PC-3 (cell line): Measurements from ENCODE around the gene ADRB2. TPM values are rescaled to one million over a fixed set of nuclear protein-coding genes. Genes with fewer than 3 reads are reported as not detected.
A peak's percentile ranks its signal among the peaks of the same experiment; 100 is the strongest.

Experiments
- ATAC-seq: fragments of 200-7000 bp; cut with Tn5 transposase; 2 replicates; pipeline ENCODE4 v1.9.1; 2020; ENCODE audit warnings: mild to moderate bottlenecking, moderate library complexity
- BruUV-seq: library from RNA; stranded (reverse); fragments of 400-500 nt; replicated peaks from 2 replicates; lab custom pipeline; 2021; lab: Mats Ljungman, UMichigan
- CTCF ChIA-PET: fragments of 300-600 bp; sonication (Branson Sonifier 250); formaldehyde crosslinking; loops from one replicate; lab custom pipeline; 2022; ENCODE audit warnings: antibody characterized with exemption; lab: Charles Lee
- POLR2A ChIA-PET: fragments of 300-600 bp; sonication (Branson Sonifier 250); formaldehyde crosslinking; loops from one replicate; lab custom pipeline; 2022; ENCODE audit warnings: antibody characterized with exemption; ENCODE audit not compliant: unreplicated experiment; lab: Charles Lee
- DNase-seq: peaks from one replicate; pipeline ENCODE4 v3.0.0-alpha.2; 2015
- H2AFZ ChIP-seq: fragments of 300-600 bp; sonication (generic); 2 replicates; pipeline ENCODE4 v1.6.0; 2016; ENCODE audit warnings: antibody characterized with exemption, low read length
- H3F3A ChIP-seq: fragments of 300-600 bp; sonication (generic); one replicate; pipeline ENCODE4 v1.6.0; 2017; ENCODE audit warnings: antibody characterized with exemption, low read length, control low read depth, mild to moderate bottlenecking; ENCODE audit not compliant: unreplicated experiment
- H3K27ac ChIP-seq: fragments of 300-600 bp; sonication (generic); 2 replicates; pipeline ENCODE4 v1.5.1; 2016; ENCODE audit warnings: mild to moderate bottlenecking, low read length
- H3K27me3 ChIP-seq: fragments of 300-600 bp; sonication (generic); 2 replicates; pipeline ENCODE4 v1.6.1; 2016; ENCODE audit warnings: low read length, mixed read lengths
- H3K36me3 ChIP-seq: fragments of 300-600 bp; sonication (generic); 2 replicates; pipeline ENCODE4 v1.6.1; 2016; ENCODE audit warnings: low read depth, mixed run types, low read length, mixed read lengths
- H3K4me1 ChIP-seq: fragments of 300-600 bp; sonication (generic); 2 replicates; pipeline ENCODE4 v1.5.1; 2016; ENCODE audit warnings: low read length; ENCODE audit not compliant: insufficient read depth
- H3K4me2 ChIP-seq: fragments of 300-600 bp; sonication (generic); 2 replicates; pipeline ENCODE4 v1.6.0; 2016; ENCODE audit warnings: low read length
- H3K4me3 ChIP-seq: fragments of 300-600 bp; sonication (generic); 2 replicates; pipeline ENCODE4 v1.5.1; 2016; ENCODE audit warnings: mild to moderate bottlenecking, low read length, mixed read lengths
- H3K79me2 ChIP-seq: fragments of 300-600 bp; sonication (generic); 2 replicates; pipeline ENCODE4 v1.6.1; 2017; ENCODE audit warnings: low read length, mixed read lengths
- H3K9ac ChIP-seq: fragments of 300-600 bp; sonication (generic); 2 replicates; pipeline ENCODE4 v1.6.0; 2016; ENCODE audit warnings: mild to moderate bottlenecking, low read length
- H3K9me2 ChIP-seq: fragments of 300-600 bp; sonication (generic); replicated peaks from 2 replicates; pipeline ENCODE4 v1.6.1; 2016; ENCODE audit warnings: mixed run types, low read length, mixed read lengths
- H3K9me3 ChIP-seq: fragments of 300-600 bp; sonication (generic); 2 replicates; pipeline ENCODE4 v1.6.1; 2016; ENCODE audit warnings: low read length, mixed read lengths
- H4K20me1 ChIP-seq: fragments of 300-600 bp; sonication (generic); 2 replicates; pipeline ENCODE4 v1.6.1; 2016; ENCODE audit warnings: low read length, mixed read lengths
- EZH2 ChIP-seq: fragments of 300-600 bp; sonication (generic); IDR thresholded peaks from one replicate; pipeline ENCODE4 v1.6.1; 2017; ENCODE audit warnings: antibody characterized with exemption, mild to moderate bottlenecking, low read length; ENCODE audit not compliant: unreplicated experiment
- EZH2phosphoT487 ChIP-seq: fragments of 300-600 bp; sonication (generic); IDR thresholded peaks from 2 replicates; pipeline ENCODE4 v1.6.1; 2018; ENCODE audit warnings: mild to moderate bottlenecking, antibody characterized with exemption, low read length, borderline replicate concordance
- intact Hi-C: fragments of 100-400 bp; cut with micrococcal nuclease; formaldehyde crosslinking; loops from 2 replicates; pipeline ENCODE4 v1.9.0; 2023
- total RNA-seq: library from RNA; depleted of rRNA; stranded (reverse); fragments of >200 nt; gene quantifications from 2 replicates; pipeline ENCODE4 v1.2.3, GENCODE V29; 2014
- TF ChIP-seq, protein P1 (sequence below): fragments of 300-600 bp; sonication (generic); conservative IDR thresholded peaks from 2 replicates; pipeline ENCODE4 v1.5.1; 2017; ENCODE audit warnings: antibody characterized with exemption, low read depth, mild to moderate bottlenecking, low read length

ADRB2 gene
- total RNA-seq, 1 experiment from 2014 or later, result 41.1 TPM

DNA sequence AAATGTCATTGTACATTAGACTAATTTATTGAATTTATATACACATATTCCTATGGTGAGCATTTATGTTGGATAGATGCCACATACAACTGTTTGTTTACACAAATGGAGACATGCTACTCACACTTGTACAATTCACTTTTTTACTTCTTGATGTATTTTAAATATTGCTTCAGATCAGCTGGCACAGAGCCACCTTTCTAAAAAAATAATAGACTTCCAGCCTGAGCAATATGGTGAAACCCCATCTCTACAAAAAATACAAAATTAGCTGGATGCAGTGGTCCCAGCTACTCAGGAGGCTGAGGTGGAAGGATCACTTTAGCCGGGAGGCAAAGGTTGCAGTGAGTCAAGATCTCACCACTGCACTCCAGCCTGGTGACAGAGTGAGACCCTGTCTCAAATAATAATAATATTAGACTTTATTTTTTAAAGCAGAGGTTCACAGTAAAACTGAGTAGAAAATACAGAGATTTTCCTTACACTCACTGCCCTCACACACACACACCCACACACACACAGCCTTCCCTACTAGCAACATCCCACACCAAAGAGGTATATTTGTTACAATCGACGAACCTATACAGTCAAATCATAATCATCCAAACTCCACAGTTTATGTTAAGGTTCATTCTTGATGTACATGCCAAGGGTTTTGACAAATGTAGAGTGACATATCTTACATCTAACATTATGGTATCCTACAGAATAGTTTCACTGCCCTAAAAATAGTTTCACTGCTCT is 16.5 kb upstream of the ADRB2 start:
- H3K4me3 ChIP-seq, result peak overlapping the region; percentile 74
- TF ChIP-seq EZH2phosphoT487 (no peak), EZH2 (no peak)
- TF ChIP-seq, protein P1, sequence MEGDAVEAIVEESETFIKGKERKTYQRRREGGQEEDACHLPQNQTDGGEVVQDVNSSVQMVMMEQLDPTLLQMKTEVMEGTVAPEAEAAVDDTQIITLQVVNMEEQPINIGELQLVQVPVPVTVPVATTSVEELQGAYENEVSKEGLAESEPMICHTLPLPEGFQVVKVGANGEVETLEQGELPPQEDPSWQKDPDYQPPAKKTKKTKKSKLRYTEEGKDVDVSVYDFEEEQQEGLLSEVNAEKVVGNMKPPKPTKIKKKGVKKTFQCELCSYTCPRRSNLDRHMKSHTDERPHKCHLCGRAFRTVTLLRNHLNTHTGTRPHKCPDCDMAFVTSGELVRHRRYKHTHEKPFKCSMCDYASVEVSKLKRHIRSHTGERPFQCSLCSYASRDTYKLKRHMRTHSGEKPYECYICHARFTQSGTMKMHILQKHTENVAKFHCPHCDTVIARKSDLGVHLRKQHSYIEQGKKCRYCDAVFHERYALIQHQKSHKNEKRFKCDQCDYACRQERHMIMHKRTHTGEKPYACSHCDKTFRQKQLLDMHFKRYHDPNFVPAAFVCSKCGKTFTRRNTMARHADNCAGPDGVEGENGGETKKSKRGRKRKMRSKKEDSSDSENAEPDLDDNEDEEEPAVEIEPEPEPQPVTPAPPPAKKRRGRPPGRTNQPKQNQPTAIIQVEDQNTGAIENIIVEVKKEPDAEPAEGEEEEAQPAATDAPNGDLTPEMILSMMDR, result no peak
- no peaks in the 10 kb centered on the region for H3K36me3 ChIP-seq
- ChIA-PET CTCF (interaction anchor here (1.2 kb wide), 1 partner anchor 11 kb away, joined by 3 read pairs; no protein-coding TSS in a partner anchor), POLR2A (no interaction called here)
- intact Hi-C loops, result loop anchor here (1.0 kb wide), 1 partner anchor 69 kb away; no protein-coding TSS in a partner anchor
- H3F3A ChIP-seq, result no peaks in the 10 kb centered on the region
- DNase-seq (peak; percentile 48), ATAC-seq (no peak)
- no peak overlapping the region for H3K27ac ChIP-seq
- no peaks in the 10 kb centered on the region for H3K27me3 ChIP-seq
- no peaks in the 10 kb centered on the region for H3K79me2 ChIP-seq
- H3K4me2 ChIP-seq, result peak overlapping the region; percentile 86
- H4K20me1 ChIP-seq, result no peaks in the 10 kb centered on the region
- H2AFZ ChIP-seq, result peak overlapping the region; percentile 77
- H3K4me1 ChIP-seq, result peaks cover 50% of the 10 kb centered on the region
- no peaks in the 10 kb centered on the region for H3K9me3 ChIP-seq
- no TSS peak for BruUV-seq
- H3K9me2 ChIP-seq, result no peaks in the 10 kb centered on the region
- H3K9ac ChIP-seq, result peak overlapping the region; percentile 25

DNA sequence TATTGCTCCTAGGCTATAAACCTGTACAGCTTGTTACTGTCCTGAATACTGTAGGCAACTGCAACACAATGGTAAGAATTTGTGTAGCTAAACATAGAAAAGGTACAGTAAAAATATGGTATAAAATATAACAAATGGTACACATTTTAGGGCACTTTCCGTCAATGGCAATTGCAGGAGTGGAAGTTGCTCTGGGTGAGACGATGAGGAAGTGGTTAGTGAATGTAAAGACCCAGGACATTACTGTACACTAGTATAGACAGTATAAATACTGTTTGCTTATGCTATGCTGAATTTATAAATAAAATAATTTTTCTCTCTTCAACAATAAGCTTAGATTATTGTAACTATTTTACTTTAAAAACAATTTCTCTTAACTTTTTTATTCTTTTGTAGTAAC is 15.6 kb upstream of the ADRB2 start:
- H3K27me3 ChIP-seq, result no peaks in the 10 kb centered on the region
- H3K4me3 ChIP-seq, result no peak overlapping the region
- H3K9me3 ChIP-seq, result no peaks in the 10 kb centered on the region
- no peaks in the 10 kb centered on the region for H4K20me1 ChIP-seq
- ChIA-PET POLR2A (no interaction called here), CTCF (interaction anchor here (1.2 to 1.3 kb wide), 2 partner anchors 10 to 69 kb away, joined by 3 to 4 read pairs; no protein-coding TSS in a partner anchor)
- DNase-seq (no peak), ATAC-seq (no peak)
- no TSS peak for BruUV-seq
- no peaks in the 10 kb centered on the region for H3K79me2 ChIP-seq
- H3F3A ChIP-seq, result no peaks in the 10 kb centered on the region
- intact Hi-C loops, result no loop called here
- no peak overlapping the region for H3K4me2 ChIP-seq
- no peak overlapping the region for H3K9ac ChIP-seq
- no peaks in the 10 kb centered on the region for H3K9me2 ChIP-seq
- H3K4me1 ChIP-seq, result peaks cover 41% of the 10 kb centered on the region
- TF ChIP-seq EZH2phosphoT487 (no peak), EZH2 (no peak)
- TF ChIP-seq, protein P1, result no peak
- H3K27ac ChIP-seq, result no peak overlapping the region
- H3K36me3 ChIP-seq, result no peaks in the 10 kb centered on the region
- H2AFZ ChIP-seq, result no peak overlapping the region

DNA sequence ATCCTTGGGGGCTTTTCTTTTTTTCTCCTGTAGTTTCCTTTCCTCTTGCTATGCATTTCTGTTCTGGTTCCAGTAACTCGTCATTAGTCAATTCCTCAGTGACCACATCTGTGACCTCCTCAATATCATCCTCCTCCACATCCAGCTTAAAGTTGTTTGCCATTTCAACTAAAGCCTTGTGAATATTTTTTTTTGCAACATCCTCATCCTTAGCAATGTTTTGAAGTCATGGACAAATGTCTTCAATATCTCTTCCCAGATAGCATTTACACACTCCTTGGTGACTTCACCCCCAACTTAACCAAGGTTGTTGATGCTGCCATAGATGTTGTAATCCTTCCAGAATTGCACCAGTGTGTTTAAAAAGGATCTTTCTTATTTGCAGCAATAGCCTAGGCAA is 14.7 kb upstream of the ADRB2 start:
- CTCF ChIA-PET, result interaction anchor here (1.3 kb wide), 1 partner anchor 70 kb away, joined by 4 read pairs; no protein-coding TSS in a partner anchor
- no peak for ATAC-seq
- DNase-seq, result no peak
- Histone ChIP-seq H3K9ac (no peak overlapping the region), H2AFZ (no peak overlapping the region), H3K4me2 (no peak overlapping the region), H3K27ac (no peak overlapping the region), H3K4me3 (no peak overlapping the region), H3K27me3 (no peaks in the 10 kb centered on the region), H3K9me3 (no peaks in the 10 kb centered on the region), H3K9me2 (no peaks in the 10 kb centered on the region), H3K79me2 (no peaks in the 10 kb centered on the region), H3K4me1 (peaks cover 32% of the 10 kb centered on the region), H3K36me3 (no peaks in the 10 kb centered on the region), H3F3A (no peaks in the 10 kb centered on the region), H4K20me1 (no peaks in the 10 kb centered on the region)
- POLR2A ChIA-PET, result no interaction called here
- BruUV-seq, result no TSS peak
- intact Hi-C loops, result no loop called here
- TF ChIP-seq, protein P1, result no peak
- TF ChIP-seq EZH2phosphoT487, result no peak
- no peak for TF ChIP-seq EZH2
